ENCODE measurements around the gene FRRS1.
"Not testable (repeated sequence)": the region's sequence is repeated elsewhere in the genome, so short reads cannot be mapped to it uniquely, and the experiment has no call there.

FRRS1 gene

GRCh38 chr1:99764909-99765308 is 1.5 kb downstream of the FRRS1 start:
- DNase-seq (ENCODE audit: low read depth in 2 of 3, low spot score in 2 of 3) = no peak

GRCh38 chr1:99764439-99764838 is 2.0 kb downstream of the FRRS1 start:
- DNase-seq (ENCODE audit: low read depth in 2 of 3, low spot score in 2 of 3) = no peak

GRCh38 chr1:99763956-99764355 is 2.5 kb downstream of the FRRS1 start:
- no peak for DNase-seq (ENCODE audit: low read depth in 2 of 3, low spot score in 2 of 3)

- no peak for DNase-seq (ENCODE audit: low read depth in 2 of 3, low spot score in 2 of 3)
These were observed 4.7 kb downstream of the FRRS1 start for GRCh38 chr1:99761774-99762173.

- DNase-seq (ENCODE audit: low read depth in 2 of 3, low spot score in 2 of 3) = no peak
These were observed 6.8 kb downstream of the FRRS1 start for GRCh38 chr1:99759518-99760160.

GRCh38 chr1:99758686-99759517 is 7.5 kb downstream of the FRRS1 start:
- DNase-seq (ENCODE audit: low read depth in 2 of 3, low spot score in 2 of 3) = not testable (repeated sequence)

- DNase-seq (ENCODE audit: low read depth in 2 of 3, low spot score in 2 of 3) = no peak
These were observed 8.3 kb downstream of the FRRS1 start for GRCh38 chr1:99758073-99758511.

GRCh38 chr1:99756598-99756997 is 9.8 kb downstream of the FRRS1 start:
- no peak for DNase-seq (ENCODE audit: low read depth in 2 of 3, low spot score in 2 of 3)

- DNase-seq (ENCODE audit: low read depth in 2 of 3, low spot score in 2 of 3) = no peak
These were observed 10.8 kb downstream of the FRRS1 start for GRCh38 chr1:99755664-99756063.

GRCh38 chr1:99754697-99755096 is 11.7 kb downstream of the FRRS1 start:
- DNase-seq (ENCODE audit: low read depth in 2 of 3, low spot score in 2 of 3) = no peak

GRCh38 chr1:99754055-99754626 is 12.3 kb downstream of the FRRS1 start:
- DNase-seq (ENCODE audit: low read depth in 2 of 3, low spot score in 2 of 3) = no peak

GRCh38 chr1:99751877-99752504 is 14.4 kb downstream of the FRRS1 start:
- no peak for DNase-seq (ENCODE audit: low read depth in 2 of 3, low spot score in 2 of 3)

- DNase-seq (ENCODE audit: low read depth in 2 of 3, low spot score in 2 of 3) = no peak
These were observed 16.7 kb downstream of the FRRS1 start for GRCh38 chr1:99749504-99750347.

GRCh38 chr1:99748419-99748818 is 18.0 kb downstream of the FRRS1 start:
- DNase-seq (ENCODE audit: low read depth in 2 of 3, low spot score in 2 of 3) = no peak

GRCh38 chr1:99745684-99746083 is 20.8 kb downstream of the FRRS1 start:
- DNase-seq (ENCODE audit: low read depth in 2 of 3, low spot score in 2 of 3) = no peak

- no peak for DNase-seq (ENCODE audit: low read depth in 2 of 3, low spot score in 2 of 3)
These were observed 21.4 kb downstream of the FRRS1 start for GRCh38 chr1:99745061-99745460.

- DNase-seq (ENCODE audit: low read depth in 2 of 3, low spot score in 2 of 3) = no peak
These were observed 26.3 kb downstream of the FRRS1 start for GRCh38 chr1:99740141-99740540.

- no peak for DNase-seq (ENCODE audit: low read depth in 2 of 3, low spot score in 2 of 3)
These were observed 27.5 kb downstream of the FRRS1 start for GRCh38 chr1:99738858-99739465.

- no peak for DNase-seq (ENCODE audit: low read depth in 2 of 3, low spot score in 2 of 3)
These were observed 29.4 kb downstream of the FRRS1 start for GRCh38 chr1:99737016-99737415.

- DNase-seq (ENCODE audit: low read depth in 2 of 3, low spot score in 2 of 3) = no peak
These were observed 30.6 kb downstream of the FRRS1 start for GRCh38 chr1:99735852-99736251.

All from activated CD8-positive, alpha-beta memory T cell treated with anti-CD3 and anti-CD28 coated beads for 48 hours (primary cell).